ENCODE data around the gene GRIK2. TPM values are rescaled to one million over a fixed set of nuclear protein-coding genes. Genes with fewer than 3 reads are reported as not detected.

GRIK2 gene
- total RNA-seq, 1 donor from 2014 or later = 2.5 TPM

DNA sequence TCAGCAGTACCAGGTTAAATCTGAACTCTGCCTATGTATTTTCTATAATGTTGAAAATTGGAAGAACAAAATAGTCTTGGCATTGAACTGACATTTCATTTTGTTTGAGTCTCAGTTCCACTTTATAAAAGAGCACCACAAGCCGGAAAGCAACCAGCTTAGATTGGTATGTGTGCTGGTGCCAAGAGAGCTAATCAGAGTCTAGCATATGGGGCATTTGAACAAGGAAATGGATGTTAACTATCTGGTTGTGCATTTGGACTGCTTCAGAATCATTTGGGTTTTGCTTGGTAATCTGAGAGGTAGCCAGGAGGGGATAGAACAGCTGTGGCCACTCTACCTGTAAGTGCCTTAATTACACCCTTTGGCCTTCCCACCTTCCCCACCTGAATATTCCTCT, 184.8 kb downstream of the GRIK2 start:
- no peaks in the 10 kb centered on the region for H3K4me1 Mint-ChIP-seq (ENCODE audit: low read depth, unreplicated experiment)
- H3K27me3 ChIP-seq (ENCODE audit: insufficient read depth, low read length) = no peaks in the 10 kb centered on the region
- H3K4me3 Mint-ChIP-seq (ENCODE audit: unreplicated experiment) = no peak overlapping the region
- no peaks in the 10 kb centered on the region for H3K79me2 ChIP-seq (ENCODE audit: insufficient read depth, low read length)
- no peaks in the 10 kb centered on the region for H3K9me3 Mint-ChIP-seq (ENCODE audit: unreplicated experiment)
- H2AFZ ChIP-seq (ENCODE audit: low read depth, low read length) = no peak overlapping the region
- H3K9ac ChIP-seq (ENCODE audit: low read length) = no peak overlapping the region
- no peaks in the 10 kb centered on the region for H3K27me3 Mint-ChIP-seq (ENCODE audit: low read depth, unreplicated experiment)
- no peak overlapping the region for H3K4me3 ChIP-seq (ENCODE audit: insufficient read depth, low read depth, low read length)
- H3K27ac ChIP-seq (ENCODE audit: low read depth, low read length) = no peak overlapping the region
- H3K4me2 ChIP-seq (ENCODE audit: low read length) = no peak overlapping the region
- FAIRE-seq (no peak), DNase-seq (ENCODE audit: low read depth) (no peak)
- no peaks in the 10 kb centered on the region for H4K20me1 ChIP-seq (ENCODE audit: insufficient read depth, low read length)
- no peaks in the 10 kb centered on the region for H3K36me3 Mint-ChIP-seq (ENCODE audit: low read depth, unreplicated experiment)
- H3K4me1 ChIP-seq (ENCODE audit: insufficient read depth, low read length) = no peaks in the 10 kb centered on the region
- TF ChIP-seq EZH2 (IDR thresholded peaks at IDR 0.05; ENCODE audit: insufficient read depth, low read length) = no peak
- TF ChIP-seq, protein P1, sequence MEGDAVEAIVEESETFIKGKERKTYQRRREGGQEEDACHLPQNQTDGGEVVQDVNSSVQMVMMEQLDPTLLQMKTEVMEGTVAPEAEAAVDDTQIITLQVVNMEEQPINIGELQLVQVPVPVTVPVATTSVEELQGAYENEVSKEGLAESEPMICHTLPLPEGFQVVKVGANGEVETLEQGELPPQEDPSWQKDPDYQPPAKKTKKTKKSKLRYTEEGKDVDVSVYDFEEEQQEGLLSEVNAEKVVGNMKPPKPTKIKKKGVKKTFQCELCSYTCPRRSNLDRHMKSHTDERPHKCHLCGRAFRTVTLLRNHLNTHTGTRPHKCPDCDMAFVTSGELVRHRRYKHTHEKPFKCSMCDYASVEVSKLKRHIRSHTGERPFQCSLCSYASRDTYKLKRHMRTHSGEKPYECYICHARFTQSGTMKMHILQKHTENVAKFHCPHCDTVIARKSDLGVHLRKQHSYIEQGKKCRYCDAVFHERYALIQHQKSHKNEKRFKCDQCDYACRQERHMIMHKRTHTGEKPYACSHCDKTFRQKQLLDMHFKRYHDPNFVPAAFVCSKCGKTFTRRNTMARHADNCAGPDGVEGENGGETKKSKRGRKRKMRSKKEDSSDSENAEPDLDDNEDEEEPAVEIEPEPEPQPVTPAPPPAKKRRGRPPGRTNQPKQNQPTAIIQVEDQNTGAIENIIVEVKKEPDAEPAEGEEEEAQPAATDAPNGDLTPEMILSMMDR (IDR thresholded peaks at IDR 0.05; ENCODE audit: insufficient read depth, low read depth, low read length) = no peak
- no peaks in the 10 kb centered on the region for H3K36me3 ChIP-seq (ENCODE audit: insufficient read depth, low read length)
- H3K9me3 ChIP-seq (ENCODE audit: insufficient read depth, low read depth, low read length) = no peaks in the 10 kb centered on the region
- no peak overlapping the region for H3K27ac Mint-ChIP-seq (ENCODE audit: unreplicated experiment)

DNA sequence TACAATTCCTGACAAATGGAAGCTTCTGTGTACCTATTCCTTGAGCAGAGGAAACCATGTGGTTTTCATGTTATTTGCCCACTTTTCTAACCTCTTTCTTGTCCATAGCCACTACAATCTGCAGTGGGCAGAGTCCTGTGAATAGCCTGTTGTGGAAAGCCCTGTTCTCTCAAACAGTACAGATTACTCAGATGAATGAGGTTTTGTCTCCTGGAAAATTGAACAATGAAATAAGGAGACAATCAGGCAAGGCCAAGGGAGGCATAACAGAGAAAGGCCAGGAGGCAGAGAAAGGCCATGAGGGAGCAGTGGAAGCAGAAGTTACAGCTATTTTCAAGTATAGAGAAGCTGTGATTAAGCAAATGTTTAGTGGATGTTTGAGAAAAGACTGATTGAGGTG, 189.3 kb downstream of the GRIK2 start:
- H3K9ac ChIP-seq (ENCODE audit: low read length) = no peak overlapping the region
- no peaks in the 10 kb centered on the region for H3K27me3 Mint-ChIP-seq (ENCODE audit: low read depth, unreplicated experiment)
- H3K27me3 ChIP-seq (ENCODE audit: insufficient read depth, low read length) = no peaks in the 10 kb centered on the region
- no peaks in the 10 kb centered on the region for H3K9me3 Mint-ChIP-seq (ENCODE audit: unreplicated experiment)
- no peaks in the 10 kb centered on the region for H3K4me1 Mint-ChIP-seq (ENCODE audit: low read depth, unreplicated experiment)
- H3K79me2 ChIP-seq (ENCODE audit: insufficient read depth, low read length) = no peaks in the 10 kb centered on the region
- H3K36me3 Mint-ChIP-seq (ENCODE audit: low read depth, unreplicated experiment) = no peaks in the 10 kb centered on the region
- DNase-seq (ENCODE audit: low read depth) (no peak), FAIRE-seq (no peak)
- no peaks in the 10 kb centered on the region for H3K36me3 ChIP-seq (ENCODE audit: insufficient read depth, low read length)
- H2AFZ ChIP-seq (ENCODE audit: low read depth, low read length) = no peak overlapping the region
- no peak overlapping the region for H3K27ac Mint-ChIP-seq (ENCODE audit: unreplicated experiment)
- no peaks in the 10 kb centered on the region for H4K20me1 ChIP-seq (ENCODE audit: insufficient read depth, low read length)
- TF ChIP-seq, protein P1 (IDR thresholded peaks at IDR 0.05; ENCODE audit: insufficient read depth, low read depth, low read length) = no peak
- TF ChIP-seq EZH2 (IDR thresholded peaks at IDR 0.05; ENCODE audit: insufficient read depth, low read length) = no peak
- H3K4me3 Mint-ChIP-seq (ENCODE audit: unreplicated experiment) = no peak overlapping the region
- H3K4me2 ChIP-seq (ENCODE audit: low read length) = no peak overlapping the region
- H3K4me1 ChIP-seq (ENCODE audit: insufficient read depth, low read length) = no peaks in the 10 kb centered on the region
- H3K27ac ChIP-seq (ENCODE audit: low read depth, low read length) = no peak overlapping the region
- no peak overlapping the region for H3K4me3 ChIP-seq (ENCODE audit: insufficient read depth, low read depth, low read length)
- H3K9me3 ChIP-seq (ENCODE audit: insufficient read depth, low read depth, low read length) = no peaks in the 10 kb centered on the region

DNA sequence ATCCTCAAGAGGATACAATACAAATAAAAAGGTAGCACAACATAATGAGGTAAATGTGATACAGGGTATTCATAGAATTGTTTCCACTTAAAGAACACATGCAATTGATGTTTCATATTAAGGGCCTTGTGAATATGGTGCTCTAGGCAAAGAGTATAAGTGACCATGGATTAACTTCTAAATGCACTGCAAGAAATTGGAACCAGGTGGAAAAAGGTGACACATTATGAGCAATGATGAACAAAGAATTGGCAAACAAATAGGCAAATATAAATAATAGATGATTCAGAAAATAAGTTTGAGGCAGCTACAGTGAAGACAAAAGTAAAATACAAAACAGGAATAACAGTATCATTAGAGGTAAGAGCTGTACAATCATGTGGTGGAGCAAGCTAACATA, 192.0 kb downstream of the GRIK2 start:
- FAIRE-seq = no peak
- TF ChIP-seq, protein P1 (IDR thresholded peaks at IDR 0.05; ENCODE audit: insufficient read depth, low read depth, low read length) = no peak
- TF ChIP-seq EZH2 (IDR thresholded peaks at IDR 0.05; ENCODE audit: insufficient read depth, low read length) = no peak

More for the DNA sequence above, 192.0 kb downstream of the GRIK2 start:
- Histone ChIP-seq H3K79me2 (ENCODE audit: insufficient read depth, low read length) (no peaks in the 10 kb centered on the region), H3K36me3 (ENCODE audit: insufficient read depth, low read length) (no peaks in the 10 kb centered on the region), H2AFZ (ENCODE audit: low read depth, low read length) (no peak overlapping the region), H3K27ac (ENCODE audit: low read depth, low read length) (no peak overlapping the region), H3K9me3 (ENCODE audit: insufficient read depth, low read depth, low read length) (no peaks in the 10 kb centered on the region), H3K9ac (ENCODE audit: low read length) (no peak overlapping the region), H3K4me2 (ENCODE audit: low read length) (no peak overlapping the region), H3K4me3 (ENCODE audit: insufficient read depth, low read depth, low read length) (no peak overlapping the region), H4K20me1 (ENCODE audit: insufficient read depth, low read length) (no peaks in the 10 kb centered on the region), H3K4me1 (ENCODE audit: insufficient read depth, low read length) (no peaks in the 10 kb centered on the region), H3K27me3 (ENCODE audit: insufficient read depth, low read length) (no peaks in the 10 kb centered on the region)
- Mint-ChIP-seq H3K4me3 (ENCODE audit: unreplicated experiment) (no peak overlapping the region), H3K27ac (ENCODE audit: unreplicated experiment) (no peak overlapping the region), H3K27me3 (ENCODE audit: low read depth, unreplicated experiment) (no peaks in the 10 kb centered on the region), H3K4me1 (ENCODE audit: low read depth, unreplicated experiment) (no peaks in the 10 kb centered on the region), H3K9me3 (ENCODE audit: unreplicated experiment) (no peaks in the 10 kb centered on the region), H3K36me3 (ENCODE audit: low read depth, unreplicated experiment) (no peaks in the 10 kb centered on the region)
- no peak for DNase-seq (ENCODE audit: low read depth)
